B cell (primary cell): ENCODE results near the gene STAC3. TPM values are rescaled to one million over a fixed set of nuclear protein-coding genes. Genes with fewer than 3 reads are reported as not detected.

ENCODE experiments used
- ATAC-seq: fragments of 200-7000 bp; cut with Tn5 transposase; one replicate; pipeline ENCODE4 v1.10.0; 2021; ENCODE audit warnings: low read depth, mild to moderate bottlenecking, moderate number of reproducible peaks, moderate library complexity
- CTCF ChIA-PET: fragments of 350-600 bp; sonication (Branson Sonifier 250); formaldehyde crosslinking; loops from one replicate; lab custom pipeline; 2021; ENCODE audit warnings: antibody characterized with exemption, inconsistent platforms; lab: Charles Lee
- POLR2A ChIA-PET: fragments of 350-600 bp; sonication (Branson Sonifier 250); formaldehyde crosslinking; loops from one replicate; lab custom pipeline; 2021; ENCODE audit warnings: antibody characterized with exemption; lab: Charles Lee
- DNase-seq: peaks from one replicate; pipeline ENCODE4 v3.0.0; 2013
- H2AFZ ChIP-seq: 2 replicates; pipeline ENCODE4 v1.6.1; 2012; ENCODE audit warnings: mild to moderate bottlenecking, low read depth, low read length; ENCODE audit not compliant: insufficient read depth, poor library complexity, severe bottlenecking
- H3K27ac ChIP-seq, 2 donors: 1 replicate in 1 of 2; 2 replicates in 1 of 2; pipeline ENCODE4 v1.5.1; 2012 to 2013; ENCODE audit warnings: low read length in 2 of 2, mild to moderate bottlenecking in 2 of 2, moderate library complexity in 1 of 2
- H3K27me3 ChIP-seq, 4 experiments: fragments of 200-600 bp in 1 of 4; sonication (generic) in 1 of 4; replicated peaks in 1 of 4; 1 replicate in 2 of 4; 2 replicates in 2 of 4; pipeline versions ENCODE4 v1.6.1 to v1.7.0; 2013 to 2016; ENCODE audit warnings: low read length in 3 of 4, mild to moderate bottlenecking in 2 of 4, mixed read lengths in 1 of 4, moderate library complexity in 1 of 4; ENCODE audit not compliant: insufficient read depth in 4 of 4, control insufficient read depth in 3 of 4; ENCODE audit errors: control extremely low read depth in 1 of 4
- H3K36me3 ChIP-seq, 2 experiments: replicated peaks in 1 of 2; 1 replicate in 1 of 2; 2 replicates in 1 of 2; pipeline versions ENCODE4 v1.6.1 to v1.7.1; 2013; ENCODE audit warnings: low read length in 1 of 2; ENCODE audit not compliant: insufficient read depth in 2 of 2, control insufficient read depth in 1 of 2; ENCODE audit errors: control extremely low read depth in 1 of 2, extremely low read depth in 1 of 2
- H3K4me1 ChIP-seq, 2 donors: fragments of 200-600 bp in 1 of 2; sonication (generic) in 1 of 2; 1 replicate in 1 of 2; 2 replicates in 1 of 2; pipeline versions ENCODE4 v1.5.1 to v1.6.1; 2013 to 2017; ENCODE audit warnings: low read length in 2 of 2; ENCODE audit not compliant: control insufficient read depth in 2 of 2, insufficient read depth in 2 of 2
- H3K4me2 ChIP-seq: replicated peaks from 2 replicates; pipeline ENCODE3; 2012; ENCODE audit warnings: mild to moderate bottlenecking, low read depth, low read length; ENCODE audit not compliant: poor library complexity, severe bottlenecking
- H3K4me3 ChIP-seq, 5 experiments: fragments of 200-600 bp in 1 of 5; sonication (generic) in 1 of 5; 1 replicate in 3 of 5; 2 replicates in 2 of 5; pipeline versions ENCODE4 v1.5.1 to v1.7.0; 2011 to 2016; ENCODE audit warnings: low read length in 4 of 5, mild to moderate bottlenecking in 4 of 5, low read depth in 2 of 5, control low read depth in 1 of 5, moderate library complexity in 1 of 5; ENCODE audit not compliant: insufficient read depth in 1 of 5; ENCODE audit errors: control extremely low read depth in 1 of 5, extremely low read depth in 1 of 5
- H3K79me2 ChIP-seq: fragments of 200-600 bp; sonication (generic); one replicate; pipeline ENCODE4 v1.6.0; 2016; ENCODE audit warnings: low read length; ENCODE audit not compliant: control insufficient read depth, insufficient read depth
- H3K9ac ChIP-seq: fragments of 200-600 bp; sonication (generic); 2 replicates; pipeline ENCODE4 v1.6.1; 2017; ENCODE audit warnings: mild to moderate bottlenecking, low read length, moderate library complexity
- H3K9me3 ChIP-seq, 3 donors: one replicate each; pipeline versions ENCODE4 v1.6.1 to v1.7.1; 2013; ENCODE audit warnings: low read length in 2 of 3; ENCODE audit not compliant: control insufficient read depth in 2 of 3, insufficient read depth in 1 of 3; ENCODE audit errors: control extremely low read depth in 1 of 3
- H4K20me1 ChIP-seq: 2 replicates; pipeline ENCODE4 v1.6.0; 2012; ENCODE audit warnings: mild to moderate bottlenecking, low read length; ENCODE audit not compliant: insufficient read depth, control insufficient read depth, poor library complexity, severe bottlenecking
- H3K27ac Mint-ChIP-seq: one replicate; pipeline ENCODE4 v1.8.0; 2021; ENCODE audit warnings: mixed read lengths
- H3K27me3 Mint-ChIP-seq: one replicate; pipeline ENCODE4 v1.8.0; 2021; ENCODE audit warnings: mixed read lengths
- H3K4me1 Mint-ChIP-seq: one replicate; pipeline ENCODE4 v1.8.0; 2021; ENCODE audit warnings: mixed read lengths
- H3K4me3 Mint-ChIP-seq: one replicate; pipeline ENCODE4 v1.8.0; 2021; ENCODE audit warnings: mixed read lengths
- H3K9me3 Mint-ChIP-seq: one replicate; pipeline ENCODE4 v1.8.0; 2022; ENCODE audit warnings: mixed read lengths; ENCODE audit not compliant: insufficient read depth
- EZH2 ChIP-seq: IDR thresholded peaks from 2 replicates; pipeline ENCODE4 v1.6.1; 2012; ENCODE audit warnings: borderline replicate concordance, low read depth, mild to moderate bottlenecking, moderate library complexity, low read length; ENCODE audit not compliant: insufficient read depth, poor library complexity, severe bottlenecking
- WGBS: methylation state at CpG from one replicate; pipeline ENCODE4 v1.1.5; 2013; ENCODE audit warnings: missing lambda C conversion rate; ENCODE audit not compliant: insufficient coverage; 5-methylcytosine and 5-hydroxymethylcytosine counted together
- intact Hi-C: fragments of 100-400 bp; cut with micrococcal nuclease; formaldehyde crosslinking; loops from one replicate; pipeline ENCODE4 v1.10.0; 2022
- polyA plus RNA-seq: library from polyadenylated mRNA; depleted of rRNA; stranded (reverse); fragments of >200 nt; gene quantifications from 2 replicates; pipeline ENCODE4 v1.2.3, GENCODE V29; 2012
- total RNA-seq, 2 donors: library from RNA; stranded (reverse); fragments of 120-200 nt in 1 of 2; gene quantifications; 1 replicate in 1 of 2; 2 replicates in 1 of 2; pipeline versions ENCODE4 v1.2.3 to v1.2.4, GENCODE V29; 2013 to 2022
- TF ChIP-seq, protein P1 (sequence below): fragments of 200-600 bp; IDR thresholded peaks from one replicate; pipeline ENCODE4 v1.8.0; 2022; ENCODE audit warnings: antibody characterized with exemption, mild to moderate bottlenecking

STAC3 gene
- total and polyA plus RNA-seq, 2 donors (not counting 1 experiment from before 2014, with no cell fraction given) = 4.5 to 6.2 TPM

DNA sequence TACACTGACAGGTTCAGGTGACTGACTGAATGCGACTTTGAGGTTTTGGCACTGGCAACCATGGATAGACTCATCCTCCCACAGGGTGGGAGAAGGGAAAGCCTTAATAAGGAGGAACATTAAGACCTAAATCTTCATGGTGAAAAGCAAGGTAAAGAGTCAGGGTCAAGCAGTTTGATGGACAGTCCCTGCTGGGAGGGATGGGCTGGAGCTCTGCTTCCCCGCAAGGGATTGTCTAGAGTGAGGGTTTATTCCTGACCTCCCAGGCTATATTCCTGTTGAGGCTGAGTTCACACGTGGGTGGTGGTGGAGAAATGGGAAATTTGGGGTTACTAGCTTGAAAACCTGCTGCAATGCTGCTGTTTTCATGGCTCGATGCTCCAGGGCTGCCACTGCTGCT lies 9.4 kb upstream of the STAC3 start:
- Mint-ChIP-seq H3K27ac (no peak overlapping the region), H3K4me1 (peaks cover 9% of the 10 kb centered on the region), H3K4me3 (no peak overlapping the region), H3K27me3 (no peaks in the 10 kb centered on the region), H3K9me3 (no peaks in the 10 kb centered on the region)
- no peak overlapping the region for H2AFZ ChIP-seq
- no peak for TF ChIP-seq EZH2
- TF ChIP-seq, protein P1, sequence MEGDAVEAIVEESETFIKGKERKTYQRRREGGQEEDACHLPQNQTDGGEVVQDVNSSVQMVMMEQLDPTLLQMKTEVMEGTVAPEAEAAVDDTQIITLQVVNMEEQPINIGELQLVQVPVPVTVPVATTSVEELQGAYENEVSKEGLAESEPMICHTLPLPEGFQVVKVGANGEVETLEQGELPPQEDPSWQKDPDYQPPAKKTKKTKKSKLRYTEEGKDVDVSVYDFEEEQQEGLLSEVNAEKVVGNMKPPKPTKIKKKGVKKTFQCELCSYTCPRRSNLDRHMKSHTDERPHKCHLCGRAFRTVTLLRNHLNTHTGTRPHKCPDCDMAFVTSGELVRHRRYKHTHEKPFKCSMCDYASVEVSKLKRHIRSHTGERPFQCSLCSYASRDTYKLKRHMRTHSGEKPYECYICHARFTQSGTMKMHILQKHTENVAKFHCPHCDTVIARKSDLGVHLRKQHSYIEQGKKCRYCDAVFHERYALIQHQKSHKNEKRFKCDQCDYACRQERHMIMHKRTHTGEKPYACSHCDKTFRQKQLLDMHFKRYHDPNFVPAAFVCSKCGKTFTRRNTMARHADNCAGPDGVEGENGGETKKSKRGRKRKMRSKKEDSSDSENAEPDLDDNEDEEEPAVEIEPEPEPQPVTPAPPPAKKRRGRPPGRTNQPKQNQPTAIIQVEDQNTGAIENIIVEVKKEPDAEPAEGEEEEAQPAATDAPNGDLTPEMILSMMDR = no peak
- CTCF ChIA-PET = interaction anchor here (2.3 to 8.4 kb wide), 2 partner anchors 46 to 193 kb away, joined by 10 to 126 read pairs; partner anchors contain the start of gene INHBE
- 98% methylated on average over 4 of the region's 4 CpGs for WGBS
- H3K36me3 ChIP-seq = peaks cover 32 to 72% of the 10 kb centered on the region in 2 experiments
- ATAC-seq (no peak), DNase-seq (no peak)
- H3K79me2 ChIP-seq = no peaks in the 10 kb centered on the region
- no peak overlapping the region for H3K4me3 ChIP-seq
- peaks cover 0 to 6% of the 10 kb centered on the region in 2 donors for H3K4me1 ChIP-seq
- H3K27me3 ChIP-seq = no peaks in the 10 kb centered on the region
- H3K9me3 ChIP-seq = no peaks in the 10 kb centered on the region
- H3K27ac ChIP-seq = no peak overlapping the region
- intact Hi-C loops = no loop called here
- POLR2A ChIA-PET = no interaction called here
- no peak overlapping the region for H3K4me2 ChIP-seq
- H3K9ac ChIP-seq = no peak overlapping the region
- H4K20me1 ChIP-seq = no peaks in the 10 kb centered on the region

DNA sequence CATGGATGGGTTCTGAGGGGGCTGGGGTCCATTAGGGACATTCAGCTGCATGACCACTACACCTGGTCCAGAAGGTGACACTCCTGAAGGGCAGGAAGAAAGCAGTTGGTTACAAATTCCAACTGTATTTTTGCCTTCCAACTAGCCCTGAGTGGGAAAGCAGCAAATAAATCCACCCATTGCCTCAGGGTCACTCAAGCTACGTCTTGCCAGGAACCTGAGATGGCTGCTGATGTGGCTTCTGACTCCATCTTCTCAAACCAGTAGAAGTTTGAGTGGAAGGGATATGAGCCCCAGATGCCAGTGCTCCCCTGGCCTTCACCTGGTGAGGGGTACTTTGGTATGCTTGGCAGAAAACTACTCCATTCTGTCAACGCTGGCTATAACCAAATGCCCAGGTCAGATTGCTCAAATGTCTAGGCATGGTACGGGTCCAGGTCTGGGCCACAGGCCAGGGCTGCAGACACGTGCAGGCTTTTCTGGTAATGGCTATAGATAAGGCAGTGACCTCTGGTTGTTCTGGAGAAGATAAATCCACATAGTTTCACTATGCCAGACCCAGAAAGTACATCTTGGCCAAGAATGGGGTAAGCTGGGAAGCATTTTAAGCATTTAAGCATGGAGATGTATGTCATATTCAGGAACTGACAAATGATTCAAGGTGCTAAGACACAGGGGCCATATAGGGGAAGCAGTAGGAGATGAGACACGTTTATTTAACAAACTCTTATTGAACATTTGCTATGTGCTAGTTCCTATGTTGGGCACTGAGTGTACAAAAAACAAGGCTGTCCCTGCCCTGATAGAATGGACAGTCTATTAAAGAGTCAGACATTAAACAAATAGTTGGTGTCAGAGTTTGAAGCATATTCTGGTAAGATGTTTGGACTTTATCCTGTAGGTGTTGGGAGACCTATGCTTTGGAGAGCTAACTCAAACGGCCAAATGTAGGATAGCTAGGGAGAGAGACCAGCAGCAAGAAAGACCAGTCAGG lies 8.3 kb upstream of the STAC3 start:
- 95% methylated on average over 4 of the region's 6 CpGs for WGBS
- H3K36me3 ChIP-seq = peaks cover 29 to 79% of the 10 kb centered on the region in 2 experiments
- POLR2A ChIA-PET = no interaction called here

More for the DNA sequence above, 8.3 kb upstream of the STAC3 start:
- H3K27ac ChIP-seq = no peak overlapping the region
- CTCF ChIA-PET = interaction anchor here (2.3 to 8.4 kb wide), 2 partner anchors 45 to 194 kb away, joined by 10 to 126 read pairs; partner anchors contain the start of gene INHBE
- no peak overlapping the region for H3K4me2 ChIP-seq
- no peaks in the 10 kb centered on the region for H3K79me2 ChIP-seq
- H3K9ac ChIP-seq = no peak overlapping the region
- intact Hi-C loops = no loop called here
- H3K4me3 ChIP-seq = no peak overlapping the region
- no peak for ATAC-seq
- Mint-ChIP-seq H3K9me3 (no peaks in the 10 kb centered on the region), H3K27me3 (no peaks in the 10 kb centered on the region), H3K4me1 (peaks cover 7% of the 10 kb centered on the region), H3K27ac (no peak overlapping the region), H3K4me3 (no peak overlapping the region)
- no peaks in the 10 kb centered on the region for H3K9me3 ChIP-seq
- H2AFZ ChIP-seq = no peak overlapping the region
- TF ChIP-seq, protein P1 = no peak
- no peak for TF ChIP-seq EZH2
- no peaks in the 10 kb centered on the region for H3K27me3 ChIP-seq
- H4K20me1 ChIP-seq = no peaks in the 10 kb centered on the region
- H3K4me1 ChIP-seq = peaks cover 0 to 6% of the 10 kb centered on the region in 2 donors
- DNase-seq = no peak
